Astrocyte (in vitro differentiated cells and primary cell): ENCODE data around the gene KIAA0408. TPM values are rescaled to one million over a fixed set of nuclear protein-coding genes. Genes with fewer than 3 reads are reported as not detected.
A peak's percentile ranks its signal among the peaks of the same experiment; 100 is the strongest.
"Not testable (repeated sequence)": the region's sequence is repeated elsewhere in the genome, so short reads cannot be mapped to it uniquely, and the experiment has no call there.

Experiments
- DNase-seq: peaks from one replicate; pipeline ENCODE4 v3.0.0-alpha.2; 2010; ENCODE audit warnings: low read depth
- FAIRE-seq: peaks from 2 replicates; lab custom pipeline; 2011; peaks lifted over from hg19 to GRCh38; lab: Jason Lieb, UNC
- H2AFZ ChIP-seq: 2 replicates; pipeline ENCODE4 v1.6.0; 2012; ENCODE audit warnings: low read depth, low read length, inconsistent platforms
- H3K27ac ChIP-seq: 2 replicates; pipeline ENCODE4 v1.5.1; 2011; ENCODE audit warnings: low read depth, low read length, inconsistent platforms
- H3K27me3 ChIP-seq: 2 replicates; pipeline ENCODE4 v1.6.0; 2011; ENCODE audit warnings: low read length, inconsistent platforms; ENCODE audit not compliant: insufficient read depth
- H3K36me3 ChIP-seq: 2 replicates; pipeline ENCODE4 v1.5.1; 2011; ENCODE audit warnings: low read length, inconsistent platforms; ENCODE audit not compliant: insufficient read depth
- H3K4me1 ChIP-seq: 2 replicates; pipeline ENCODE4 v1.5.1; 2011; ENCODE audit warnings: low read length, inconsistent platforms; ENCODE audit not compliant: insufficient read depth
- H3K4me2 ChIP-seq: 2 replicates; pipeline ENCODE4 v1.6.0; 2012; ENCODE audit warnings: low read length, inconsistent platforms
- H3K4me3 ChIP-seq: 2 replicates; pipeline ENCODE4 v1.5.1; 2011; ENCODE audit warnings: low read depth, mild to moderate bottlenecking, low read length, inconsistent platforms; ENCODE audit not compliant: insufficient read depth
- H3K79me2 ChIP-seq: 2 replicates; pipeline ENCODE4 v1.6.0; 2012; ENCODE audit warnings: mild to moderate bottlenecking, low read length, inconsistent platforms; ENCODE audit not compliant: insufficient read depth
- H3K9ac ChIP-seq: 2 replicates; pipeline ENCODE4 v1.6.0; 2012; ENCODE audit warnings: mild to moderate bottlenecking, low read length, inconsistent platforms
- H3K9me3 ChIP-seq: 2 replicates; pipeline ENCODE4 v1.5.1; 2012; ENCODE audit warnings: low read depth, mild to moderate bottlenecking, low read length, inconsistent platforms; ENCODE audit not compliant: insufficient read depth
- H4K20me1 ChIP-seq: 2 replicates; pipeline ENCODE4 v1.6.0; 2012; ENCODE audit warnings: low read length, inconsistent platforms; ENCODE audit not compliant: insufficient read depth
- H3K27ac Mint-ChIP-seq: one replicate; pipeline ENCODE4 v1.8.0; 2021; ENCODE audit warnings: mild to moderate bottlenecking, mixed read lengths; ENCODE audit not compliant: unreplicated experiment
- H3K27me3 Mint-ChIP-seq: one replicate; pipeline ENCODE4 v1.8.0; 2021; ENCODE audit warnings: low read depth, mixed read lengths; ENCODE audit not compliant: unreplicated experiment
- H3K36me3 Mint-ChIP-seq: one replicate; pipeline ENCODE4 v1.8.0; 2021; ENCODE audit warnings: low read depth, mixed read lengths; ENCODE audit not compliant: unreplicated experiment
- H3K4me1 Mint-ChIP-seq: one replicate; pipeline ENCODE4 v1.8.0; 2021; ENCODE audit warnings: low read depth, mixed read lengths; ENCODE audit not compliant: unreplicated experiment
- H3K4me3 Mint-ChIP-seq: one replicate; pipeline ENCODE4 v1.8.0; 2021; ENCODE audit warnings: mild to moderate bottlenecking, moderate library complexity, mixed read lengths; ENCODE audit not compliant: unreplicated experiment
- H3K9me3 Mint-ChIP-seq: one replicate; pipeline ENCODE4 v1.8.0; 2021; ENCODE audit warnings: mild to moderate bottlenecking, mixed read lengths; ENCODE audit not compliant: unreplicated experiment
- CTCF ChIP-seq: IDR thresholded peaks from 2 replicates; pipeline ENCODE4 v1.5.1; 2011; ENCODE audit warnings: low read depth, mild to moderate bottlenecking, inconsistent platforms, low read length, moderate library complexity; ENCODE audit not compliant: insufficient read depth
- EZH2 ChIP-seq: IDR thresholded peaks from 2 replicates; pipeline ENCODE4 v1.6.1; 2012; ENCODE audit warnings: mild to moderate bottlenecking, low read length, inconsistent platforms; ENCODE audit not compliant: insufficient read depth
- total RNA-seq: library from RNA; stranded (reverse); gene quantifications from 2 replicates; pipeline ENCODE4 v1.2.1, GENCODE V29; 2021

The KIAA0408 gene
- total RNA-seq, 1 donor from 2014 or later = 19.6 TPM

GRCh38 chr6:127434651-127435050 is 24.5 kb downstream of the KIAA0408 start:
- no peak overlapping the region for H3K9ac ChIP-seq
- Mint-ChIP-seq H3K4me1 (peaks cover 2% of the 10 kb centered on the region), H3K27me3 (no peaks in the 10 kb centered on the region), H3K4me3 (no peak overlapping the region), H3K36me3 (no peaks in the 10 kb centered on the region), H3K9me3 (no peaks in the 10 kb centered on the region), H3K27ac (no peak overlapping the region)
- no peaks in the 10 kb centered on the region for H3K36me3 ChIP-seq
- no peak for DNase-seq
- TF ChIP-seq EZH2 = no peak
- no peak for TF ChIP-seq CTCF
- H3K4me1 ChIP-seq = no peaks in the 10 kb centered on the region
- no peak overlapping the region for H2AFZ ChIP-seq
- H3K27me3 ChIP-seq = no peaks in the 10 kb centered on the region
- no peak overlapping the region for H3K4me2 ChIP-seq
- H3K27ac ChIP-seq = no peak overlapping the region
- H4K20me1 ChIP-seq = no peaks in the 10 kb centered on the region
- FAIRE-seq = no peak
- no peak overlapping the region for H3K4me3 ChIP-seq
- no peaks in the 10 kb centered on the region for H3K79me2 ChIP-seq
- H3K9me3 ChIP-seq = no peaks in the 10 kb centered on the region

GRCh38 chr6:127428562-127428961 is 30.6 kb downstream of the KIAA0408 start:
- H3K4me3 Mint-ChIP-seq, H3K27ac ChIP-seq, H3K4me2 ChIP-seq, H3K27me3 ChIP-seq, H3K27me3 Mint-ChIP-seq, H2AFZ ChIP-seq, H3K36me3 Mint-ChIP-seq, H3K4me3 ChIP-seq, H3K9me3 ChIP-seq, DNase-seq, H3K36me3 ChIP-seq, H3K9me3 Mint-ChIP-seq, H3K4me1 ChIP-seq, H3K9ac ChIP-seq, FAIRE-seq, H4K20me1 ChIP-seq, H3K79me2 ChIP-seq, H3K4me1 Mint-ChIP-seq, H3K27ac Mint-ChIP-seq: not testable (repeated sequence)

DNA sequence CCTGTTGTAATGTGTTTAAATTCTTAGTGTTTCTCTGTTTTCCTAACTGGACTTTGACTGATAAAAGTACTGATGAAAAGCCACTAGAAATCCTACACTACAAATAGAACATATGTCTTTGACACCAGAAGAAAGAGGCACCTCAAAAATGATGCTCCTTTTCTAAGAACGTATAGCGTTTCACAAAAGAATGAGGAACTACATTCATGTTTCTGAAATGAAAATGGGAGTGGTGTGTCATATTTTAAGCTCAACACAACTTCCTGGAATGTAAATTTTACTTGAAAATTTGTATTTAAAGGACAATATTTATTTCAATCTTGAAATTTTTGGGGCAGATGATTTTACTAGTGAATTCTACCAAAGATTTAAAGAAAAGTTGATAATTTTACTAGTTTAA is 35.3 kb downstream of the KIAA0408 start:
- no peak overlapping the region for H3K9ac ChIP-seq
- Mint-ChIP-seq H3K27me3 (no peaks in the 10 kb centered on the region), H3K27ac (no peak overlapping the region), H3K9me3 (peaks cover 4% of the 10 kb centered on the region), H3K36me3 (peaks cover 2% of the 10 kb centered on the region), H3K4me1 (peaks cover 11% of the 10 kb centered on the region), H3K4me3 (no peak overlapping the region)
- H3K4me1 ChIP-seq = peaks cover 6% of the 10 kb centered on the region
- H3K79me2 ChIP-seq = no peaks in the 10 kb centered on the region
- H4K20me1 ChIP-seq = no peaks in the 10 kb centered on the region
- H3K36me3 ChIP-seq = no peaks in the 10 kb centered on the region
- no peaks in the 10 kb centered on the region for H3K27me3 ChIP-seq
- DNase-seq (no peak), FAIRE-seq (no peak)
- TF ChIP-seq EZH2 (no peak), CTCF (no peak)
- no peak overlapping the region for H3K4me3 ChIP-seq
- peak overlapping the region; percentile 24 for H2AFZ ChIP-seq
- H3K4me2 ChIP-seq = no peak overlapping the region
- H3K9me3 ChIP-seq = no peaks in the 10 kb centered on the region
- no peak overlapping the region for H3K27ac ChIP-seq

- H3K9me3 ChIP-seq, FAIRE-seq, H3K27me3 ChIP-seq, H3K9ac ChIP-seq, H3K27me3 Mint-ChIP-seq, H3K9me3 Mint-ChIP-seq, H3K4me1 ChIP-seq, H3K4me3 ChIP-seq, H3K4me3 Mint-ChIP-seq, H3K79me2 ChIP-seq, H3K36me3 Mint-ChIP-seq, H3K36me3 ChIP-seq, DNase-seq, H2AFZ ChIP-seq, H4K20me1 ChIP-seq, H3K4me2 ChIP-seq, H3K27ac ChIP-seq: not testable (repeated sequence)
- Mint-ChIP-seq H3K27ac (peak overlapping the region; percentile 79), H3K4me1 (peaks cover 11% of the 10 kb centered on the region)
These were observed 38.0 kb downstream of the KIAA0408 start for GRCh38 chr6:127421164-127421563.
